GM12864 (cell line): ENCODE data around the gene SORCS2.

Experiments
- DNase-seq: peaks from one replicate; pipeline ENCODE4 v3.0.0-alpha.2; 2011; ENCODE audit warnings: low read depth
- H3K4me3 ChIP-seq: 2 replicates; pipeline ENCODE4 v1.5.1; 2011; ENCODE audit warnings: mild to moderate bottlenecking, low read depth, low read length, control low read depth
- CTCF ChIP-seq: IDR thresholded peaks from 2 replicates; pipeline ENCODE4 v1.5.1; 2011; ENCODE audit warnings: low read depth, mild to moderate bottlenecking, moderate library complexity, low read length, control low read depth, inconsistent platforms; ENCODE audit errors: missing control alignments

Gene SORCS2

GRCh38 chr4:7516773-7517144, 324.4 kb downstream of the SORCS2 start:
- H3K4me3 ChIP-seq, result no peak overlapping the region
- TF ChIP-seq CTCF, result no peak
- no peak for DNase-seq

- no peak for TF ChIP-seq CTCF
- no peak for DNase-seq
Observed at GRCh38 chr4:7518871-7519637, 326.7 kb downstream of the SORCS2 start.

GRCh38 chr4:7519638-7520376, 327.5 kb downstream of the SORCS2 start:
- DNase-seq, result no peak
- H3K4me3 ChIP-seq, result no peak overlapping the region
- TF ChIP-seq CTCF, result no peak

More at GRCh38 chr4:7518871-7519637, 326.7 kb downstream of the SORCS2 start:
- no peak overlapping the region for H3K4me3 ChIP-seq

- no peak for TF ChIP-seq CTCF
- H3K4me3 ChIP-seq, result no peak overlapping the region
- no peak for DNase-seq
Observed at GRCh38 chr4:7521666-7522065, 329.3 kb downstream of the SORCS2 start.

- no peak for TF ChIP-seq CTCF
- no peak for DNase-seq
- H3K4me3 ChIP-seq, result no peak overlapping the region
Observed at GRCh38 chr4:7522452-7523220, 330.3 kb downstream of the SORCS2 start.

- TF ChIP-seq CTCF, result no peak
- DNase-seq, result no peak
- H3K4me3 ChIP-seq, result no peak overlapping the region
Observed at GRCh38 chr4:7523526-7523925, 331.2 kb downstream of the SORCS2 start.
